K562 (cell line): Measurements from ENCODE around the gene GBF1. TPM values are rescaled to one million over a fixed set of nuclear protein-coding genes. Genes with fewer than 3 reads are reported as not detected.
"Not testable (repeated sequence)": the region's sequence is repeated elsewhere in the genome, so short reads cannot be mapped to it uniquely, and the experiment has no call there.

Experiments used
- ATAC-seq: fragments of 200-7000 bp; cut with Tn5 transposase; 3 replicates; pipeline ENCODE4 v1.9.1; 2020; ENCODE audit warnings: moderate library complexity
- BruUV-seq: library from RNA; stranded (reverse); fragments of 400-500 nt; replicated peaks from 2 replicates; lab custom pipeline; 2021; lab: Mats Ljungman, UMichigan
- CTCF ChIA-PET: fragments of 300-600 bp; formaldehyde crosslinking; extraction: SDS; loops from one replicate; lab custom pipeline; 2021; ENCODE audit warnings: low intra/inter-chr PET ratio; lab: Yijun Ruan, JAX
- POLR2A ChIA-PET: fragments of 300-600, 350-650 bp; sonication (Branson Sonifier 250); formaldehyde crosslinking; extraction: SDS; loops from one replicate; lab custom pipeline; 2021; ENCODE audit warnings: antibody characterized with exemption, inconsistent platforms; lab: Yijun Ruan, JAX
- DNase-seq, 4 experiments: peaks; one replicate each; pipeline versions ENCODE4 v3.0.0 to v3.0.0-alpha.2; 2011 to 2018; ENCODE audit warnings: low spot score in 3 of 4, mixed read lengths in 3 of 4; ENCODE audit errors: extremely low read depth in 1 of 4
- FAIRE-seq: peaks from 2 replicates; lab custom pipeline; 2011; peaks lifted over from hg19 to GRCh38; lab: Jason Lieb, UNC
- H2AFZ ChIP-seq: 2 replicates; pipeline ENCODE4 v1.6.0; 2011; ENCODE audit warnings: low read depth, low read length, control low read depth, inconsistent platforms
- H3K27ac ChIP-seq: fragments of 200-600 bp; 3 replicates; pipeline ENCODE4 v1.8.0; 2011; ENCODE audit warnings: low read depth, mild to moderate bottlenecking, control low read depth, inconsistent platforms, low read length, moderate library complexity, mixed read lengths; ENCODE audit errors: extremely low read depth
- H3K27me3 ChIP-seq, 2 experiments: fragments of 300-600 bp in 1 of 2; 2 replicates in 1 of 2; 3 replicates in 1 of 2; pipeline versions ENCODE4 v1.6.0 to v1.8.0; 2011; ENCODE audit warnings: inconsistent platforms in 2 of 2, low read length in 2 of 2, mild to moderate bottlenecking in 1 of 2, mixed read lengths in 1 of 2, moderate library complexity in 1 of 2; ENCODE audit not compliant: control insufficient read depth in 2 of 2, insufficient read depth in 2 of 2
- H3K36me3 ChIP-seq: fragments of 300-600 bp; 3 replicates; pipeline ENCODE4 v1.8.0; 2011; ENCODE audit warnings: mild to moderate bottlenecking, low read length, inconsistent platforms; ENCODE audit not compliant: control insufficient read depth, insufficient read depth
- H3K4me1 ChIP-seq, 2 experiments: fragments of 200-600 bp in 1 of 2; replicated peaks in 1 of 2; 2 replicates in 1 of 2; 3 replicates in 1 of 2; pipeline versions ENCODE4 v1.5.1 to v1.8.0; 2011; ENCODE audit warnings: inconsistent platforms in 2 of 2, low read length in 2 of 2, mild to moderate bottlenecking in 1 of 2, mixed read lengths in 1 of 2, moderate library complexity in 1 of 2; ENCODE audit not compliant: control insufficient read depth in 2 of 2, insufficient read depth in 2 of 2
- H3K4me2 ChIP-seq: 2 replicates; pipeline ENCODE4 v1.6.1; 2011; ENCODE audit warnings: low read length, control low read depth, inconsistent platforms, mixed read lengths; ENCODE audit not compliant: insufficient read depth
- H3K4me3 ChIP-seq: fragments of 200-600 bp; sonication (generic), shearing (Covaris generic); 2 replicates; pipeline ENCODE4 v1.5.1; 2016; ENCODE audit warnings: control low read depth, inconsistent platforms
- H3K79me2 ChIP-seq: fragments of 200-600 bp; 3 replicates; pipeline ENCODE4 v1.8.0; 2011; ENCODE audit warnings: low read length, inconsistent platforms; ENCODE audit not compliant: control insufficient read depth, insufficient read depth
- H3K9ac ChIP-seq, 2 experiments: 2 replicates each; pipeline versions ENCODE4 v1.6.0 to v1.6.1; 2011; ENCODE audit warnings: low read depth in 2 of 2, low read length in 2 of 2, control low read depth in 1 of 2, inconsistent platforms in 1 of 2, mild to moderate bottlenecking in 1 of 2, mixed read lengths in 1 of 2; ENCODE audit not compliant: insufficient read depth in 1 of 2
- H3K9me1 ChIP-seq: one replicate; pipeline ENCODE4 v1.6.0; 2011; ENCODE audit warnings: inconsistent platforms, mild to moderate bottlenecking, low read length, moderate library complexity; ENCODE audit not compliant: control insufficient read depth, insufficient read depth
- H3K9me3 ChIP-seq: replicated peaks from 2 replicates; pipeline ENCODE4 v1.5.1; 2011; ENCODE audit warnings: low read depth, low read length, inconsistent platforms; ENCODE audit not compliant: control insufficient read depth, insufficient read depth
- H4K20me1 ChIP-seq: replicated peaks from 2 replicates; pipeline ENCODE4 v1.6.1; 2011; ENCODE audit warnings: low read length, inconsistent platforms, mixed read lengths; ENCODE audit not compliant: control insufficient read depth, insufficient read depth
- BDP1 ChIP-seq: IDR thresholded peaks from 3 replicates; pipeline ENCODE4 v1.6.1; 2011; ENCODE audit not compliant: insufficient read length, insufficient read depth
- TCFL5 ChIP-seq: fragments of 250-450 bp; sonication (Bioruptor Pico); conservative IDR thresholded peaks from 2 replicates; pipeline ENCODE4 v1.6.1; 2021; ENCODE audit warnings: mild to moderate bottlenecking, moderate library complexity, matching md5 sums
- ZNF253 ChIP-seq: fragments of 250-450 bp; sonication (Bioruptor Pico); conservative IDR thresholded peaks from 2 replicates; pipeline ENCODE4 v1.6.1; 2021; ENCODE audit warnings: mild to moderate bottlenecking
- ZNF764 ChIP-seq: fragments of 250-450 bp; sonication (Bioruptor Pico); IDR thresholded peaks from 2 replicates; pipeline ENCODE4 v1.4.0; 2020; ENCODE audit warnings: low read depth, mild to moderate bottlenecking, moderate library complexity
- WGBS: fragments of 100-300 bp; shearing (Covaris generic); methylation state at CpG from one replicate; pipeline ENCODE4 v1.1.6; 2016; ENCODE audit warnings: low coverage, mixed read lengths; ENCODE audit not compliant: insufficient coverage; ENCODE audit errors: missing lambda C conversion rate; 5-methylcytosine and 5-hydroxymethylcytosine counted together
- in situ Hi-C: fragments of 300-500 bp; cut with MboI; formaldehyde crosslinking; loops from 4 replicates; pipeline ENCODE4 v1.15.0; 2018; ENCODE audit warnings: inconsistent platforms, mixed read lengths
- intact Hi-C: fragments of 100-400 bp; cut with micrococcal nuclease; formaldehyde crosslinking; loops from 2 replicates; pipeline ENCODE4 v1.14.2; 2022
- polyA plus RNA-seq, 8 experiments: library from polyadenylated mRNA; depleted of rRNA in 4 of 8; stranded (reverse) in 5 of 8; unstranded in 3 of 8; fragments of >200 nt; fragmentation: Nextera tagmentation in 2 of 8; fragmentation: Illumina TruSeq in 1 of 8; extraction: Ambion mirVana in 2 of 8; extraction: Trizol in 1 of 8; gene quantifications; 2 replicates each; pipeline versions ENCODE4 v1.2.1 to v1.2.3, GENCODE V29; 2011 to 2014; ENCODE audit warnings: inconsistent platforms in 1 of 8, missing spikeins in 1 of 8
- total RNA-seq, 7 experiments: library from RNA; depleted of rRNA in 6 of 7; stranded (reverse); fragments of >200 nt in 6 of 7; fragmentation: Illumina TruSeq in 2 of 7; extraction: Trizol in 2 of 7; gene quantifications; 2 replicates each; pipeline versions ENCODE4 v1.2.1 to v1.2.3, GENCODE V29; 2011 to 2021; ENCODE audit warnings: low replicate concordance in 1 of 7

The GBF1 gene
- total and polyA plus RNA-seq, 9 of the 15 experiments (the other 6 are each of a cell fraction or from before 2014, with no cell fraction given) = 0.69 to 28.0 (median 10.3) TPM

DNA sequence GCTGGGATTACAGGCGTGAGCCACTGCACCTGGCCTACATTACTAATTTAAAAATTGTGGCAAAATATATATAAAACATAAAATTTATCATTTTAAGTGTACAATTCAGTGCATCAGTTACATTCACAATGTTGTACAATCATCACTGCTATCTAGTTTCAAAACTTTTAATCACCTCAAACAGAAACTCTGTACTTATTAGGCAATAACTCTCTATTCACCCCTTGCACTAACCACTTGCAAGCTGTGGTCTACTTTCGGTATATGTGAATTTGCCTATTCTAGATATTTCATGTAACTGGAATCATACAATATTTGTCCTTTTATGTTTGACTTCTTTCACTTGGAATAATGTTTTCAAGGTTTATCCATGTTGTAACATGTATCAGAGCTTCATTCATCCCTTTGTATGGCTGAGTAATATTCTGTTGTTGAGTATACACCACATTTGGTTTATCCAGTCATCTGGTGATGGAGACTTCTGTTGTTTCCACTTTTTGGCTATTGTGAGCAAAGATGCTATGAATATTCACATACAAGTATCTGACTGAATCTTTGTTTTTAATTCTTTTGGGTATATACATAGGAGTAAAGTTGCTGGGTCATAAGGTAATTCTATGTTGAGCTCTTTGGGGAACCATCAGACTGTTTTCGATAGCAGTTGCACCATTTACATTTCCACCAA, 33.6 kb upstream of the GBF1 start:
- Histone ChIP-seq H3K9me1 (no peaks in the 10 kb centered on the region), H3K36me3 (no peaks in the 10 kb centered on the region), H3K27ac (no peak overlapping the region), H2AFZ (no peak overlapping the region), H3K79me2 (no peaks in the 10 kb centered on the region), H3K4me1 (no peaks in the 10 kb centered on the region), H3K9me3 (no peaks in the 10 kb centered on the region), H3K9ac (no peak overlapping the region), H3K27me3 (no peaks in the 10 kb centered on the region), H3K4me2 (no peak overlapping the region), H3K4me3 (no peak overlapping the region), H4K20me1 (no peaks in the 10 kb centered on the region)
- ATAC-seq (no peak), DNase-seq (no peak), FAIRE-seq (no peak)
- intact Hi-C loops (no loop called here), in situ Hi-C loops (no loop called here)
- ChIA-PET CTCF (no interaction called here), POLR2A (interaction anchor here (0.5 kb wide), 1 partner anchor 46 kb away, joined by 3 read pairs; no protein-coding TSS in a partner anchor)
- WGBS = 17% methylated on average over 3 of the region's 3 CpGs
- BruUV-seq = no TSS peak
- TF ChIP-seq TCFL5 (no peak), BDP1 (no peak), ZNF764 (CRISPR knock-in tag) (no peak), ZNF253 (CRISPR knock-in tag) (no peak)

DNA sequence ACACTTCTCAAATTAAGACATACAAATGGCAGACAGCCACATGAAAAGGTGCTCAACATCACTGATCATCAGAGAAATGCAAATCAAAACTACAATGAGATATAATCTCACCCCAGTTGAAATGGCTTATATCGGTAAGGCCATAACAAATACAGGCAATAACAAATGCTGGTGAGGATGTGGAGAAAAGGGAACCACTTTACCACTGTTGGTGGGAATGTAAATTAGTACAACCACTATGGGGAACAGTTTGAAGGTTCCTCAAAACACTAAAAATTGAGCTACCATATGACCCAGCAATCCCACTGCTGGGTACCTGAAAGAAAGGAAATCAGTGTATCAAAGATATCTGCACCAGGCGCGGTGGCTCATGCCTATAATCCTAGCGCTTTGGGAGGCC, 31.7 kb upstream of the GBF1 start:
- 0% methylated on average over 3 of the region's 4 CpGs for WGBS
- H3K27ac ChIP-seq, H3K9ac ChIP-seq, H3K9me3 ChIP-seq, H3K4me2 ChIP-seq, POLR2A ChIA-PET, in situ Hi-C loops, H3K79me2 ChIP-seq, DNase-seq, intact Hi-C loops, H4K20me1 ChIP-seq, H3K27me3 ChIP-seq, H3K4me3 ChIP-seq, H3K36me3 ChIP-seq, FAIRE-seq, BruUV-seq, CTCF ChIA-PET, ATAC-seq, H3K4me1 ChIP-seq, H3K9me1 ChIP-seq, H2AFZ ChIP-seq: not testable (repeated sequence)
